Lower leg skin (tissue), 3 donors: ENCODE results near the gene OR52I1.

Source experiments
- POLR2A ChIP-seq, 2 donors: fragments of 450-650 bp; IDR thresholded peaks; one replicate each; pipeline ENCODE4 v1.6.1; 2016 to 2017; ENCODE audit warnings: antibody characterized with exemption in 2 of 2, mild to moderate bottlenecking in 1 of 2, moderate library complexity in 1 of 2
- TF ChIP-seq, protein P1 (sequence below), 3 donors: fragments of 450-650 bp; IDR thresholded peaks; one replicate each; pipeline ENCODE4 v1.5.1; 2016; ENCODE audit warnings: antibody characterized with exemption in 3 of 3, mild to moderate bottlenecking in 3 of 3, moderate library complexity in 2 of 3

- TF ChIP-seq POLR2A (IDR thresholded peaks at IDR 0.05): no peak
- TF ChIP-seq, protein P1, sequence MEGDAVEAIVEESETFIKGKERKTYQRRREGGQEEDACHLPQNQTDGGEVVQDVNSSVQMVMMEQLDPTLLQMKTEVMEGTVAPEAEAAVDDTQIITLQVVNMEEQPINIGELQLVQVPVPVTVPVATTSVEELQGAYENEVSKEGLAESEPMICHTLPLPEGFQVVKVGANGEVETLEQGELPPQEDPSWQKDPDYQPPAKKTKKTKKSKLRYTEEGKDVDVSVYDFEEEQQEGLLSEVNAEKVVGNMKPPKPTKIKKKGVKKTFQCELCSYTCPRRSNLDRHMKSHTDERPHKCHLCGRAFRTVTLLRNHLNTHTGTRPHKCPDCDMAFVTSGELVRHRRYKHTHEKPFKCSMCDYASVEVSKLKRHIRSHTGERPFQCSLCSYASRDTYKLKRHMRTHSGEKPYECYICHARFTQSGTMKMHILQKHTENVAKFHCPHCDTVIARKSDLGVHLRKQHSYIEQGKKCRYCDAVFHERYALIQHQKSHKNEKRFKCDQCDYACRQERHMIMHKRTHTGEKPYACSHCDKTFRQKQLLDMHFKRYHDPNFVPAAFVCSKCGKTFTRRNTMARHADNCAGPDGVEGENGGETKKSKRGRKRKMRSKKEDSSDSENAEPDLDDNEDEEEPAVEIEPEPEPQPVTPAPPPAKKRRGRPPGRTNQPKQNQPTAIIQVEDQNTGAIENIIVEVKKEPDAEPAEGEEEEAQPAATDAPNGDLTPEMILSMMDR (IDR thresholded peaks at IDR 0.05): no peak
These were observed 18.1 kb downstream of the OR52I1 start for GRCh38 chr11:4611986-4612385.
